ENCODE data around the gene SMIM20.

- TF ChIP-seq NFIC (IDR thresholded peaks at IDR 0.05) (no peak), NFXL1 (CRISPR knock-in tag; IDR thresholded peaks at IDR 0.05) (no peak), CREM (IDR thresholded peaks at IDR 0.05; ENCODE audit: low read depth) (no peak)
Measured at GRCh38 chr4:25879991-25880651, 33.9 kb upstream of the SMIM20 start.
